ENCODE results near the gene EPB41L2. TPM values are rescaled to one million over a fixed set of nuclear protein-coding genes. Genes with fewer than 3 reads are reported as not detected.
"Not testable (repeated sequence)": the region's sequence is repeated elsewhere in the genome, so short reads cannot be mapped to it uniquely, and the experiment has no call there.

Gene EPB41L2
- total RNA-seq, 1 donor from 2014 or later, result 9.1 TPM

- no peak for ATAC-seq
Measured at GRCh38 chr6:131033631-131034030, 29.4 kb downstream of the EPB41L2 start.

- ATAC-seq, result no peak
Measured at GRCh38 chr6:131029626-131030297, 33.3 kb downstream of the EPB41L2 start.

GRCh38 chr6:131027326-131027725, 35.7 kb downstream of the EPB41L2 start:
- no peak for ATAC-seq

DNA sequence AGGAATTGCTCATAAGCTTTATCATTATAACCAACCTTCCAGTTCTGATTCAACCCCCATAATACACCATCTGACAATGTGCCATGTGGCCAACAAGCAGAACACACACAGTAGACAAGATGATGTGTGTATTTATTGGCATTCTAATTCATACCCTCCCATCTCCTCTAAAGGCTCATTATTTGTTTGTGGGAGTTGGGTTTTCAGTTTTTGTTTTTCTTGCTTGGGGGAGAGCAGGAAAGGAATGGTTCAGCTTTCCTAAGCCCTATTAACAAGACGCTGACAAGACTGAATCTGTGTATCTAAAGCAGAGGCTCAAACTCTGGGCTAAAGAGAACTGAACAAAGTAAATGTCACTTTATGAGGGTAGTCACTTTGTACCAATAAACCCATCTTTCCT, 36.8 kb downstream of the EPB41L2 start:
- no peak for ATAC-seq

DNA sequence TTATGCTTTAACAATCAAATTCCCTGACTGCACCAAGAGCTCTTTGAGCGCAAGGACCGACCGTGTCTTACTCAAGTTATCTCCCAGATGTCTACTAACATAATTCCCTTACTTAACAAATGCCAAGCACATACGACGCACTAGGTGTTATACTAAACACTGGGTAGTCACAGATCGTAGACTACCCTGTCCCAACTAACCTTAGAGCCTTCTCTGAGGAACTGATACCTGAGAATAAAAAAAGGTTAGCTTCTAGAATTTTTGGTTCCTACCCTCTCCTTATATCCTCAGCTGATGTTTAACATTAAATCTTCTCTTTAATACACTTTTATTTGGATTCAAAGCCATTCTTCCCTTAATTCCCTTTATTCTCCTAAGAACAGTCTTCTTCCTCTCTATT, 38.5 kb downstream of the EPB41L2 start:
- no peak for ATAC-seq

DNA sequence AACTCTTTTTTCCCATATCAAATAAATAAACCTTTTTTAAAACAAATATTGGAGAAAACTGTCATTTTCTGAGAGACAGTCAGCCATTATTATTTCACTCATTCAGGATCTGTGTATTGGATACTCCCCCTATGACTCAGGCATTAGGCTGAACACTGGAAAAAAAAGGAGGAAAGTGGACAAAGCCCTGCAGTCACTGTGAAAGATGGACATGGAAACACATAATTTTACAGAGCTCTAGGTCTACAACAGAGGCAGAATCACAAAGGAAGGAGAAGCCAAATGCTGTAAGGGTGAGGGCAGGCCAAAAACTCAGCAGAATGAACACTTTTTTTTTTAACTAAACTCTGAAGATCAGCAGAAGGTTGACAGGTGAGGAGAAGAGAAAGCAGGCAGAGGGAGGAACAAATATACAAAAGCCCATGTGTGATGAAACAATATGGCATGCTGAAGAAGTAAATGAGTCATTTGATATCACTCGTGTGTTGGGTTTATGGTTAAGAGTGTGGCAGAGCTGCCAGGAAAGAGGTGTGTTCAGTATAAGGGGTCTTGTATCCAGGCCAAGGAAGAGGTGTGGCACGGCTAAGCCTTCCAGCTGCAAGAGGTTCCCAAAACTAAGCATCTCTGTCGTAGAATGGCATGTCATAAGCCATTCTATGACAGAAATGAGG, 39.1 kb downstream of the EPB41L2 start:
- peak; percentile 50 for ATAC-seq

GRCh38 chr6:131022691-131023090, 40.4 kb downstream of the EPB41L2 start:
- ATAC-seq, result no peak

GRCh38 chr6:131017962-131018361, 45.1 kb downstream of the EPB41L2 start:
- no peak for ATAC-seq

DNA sequence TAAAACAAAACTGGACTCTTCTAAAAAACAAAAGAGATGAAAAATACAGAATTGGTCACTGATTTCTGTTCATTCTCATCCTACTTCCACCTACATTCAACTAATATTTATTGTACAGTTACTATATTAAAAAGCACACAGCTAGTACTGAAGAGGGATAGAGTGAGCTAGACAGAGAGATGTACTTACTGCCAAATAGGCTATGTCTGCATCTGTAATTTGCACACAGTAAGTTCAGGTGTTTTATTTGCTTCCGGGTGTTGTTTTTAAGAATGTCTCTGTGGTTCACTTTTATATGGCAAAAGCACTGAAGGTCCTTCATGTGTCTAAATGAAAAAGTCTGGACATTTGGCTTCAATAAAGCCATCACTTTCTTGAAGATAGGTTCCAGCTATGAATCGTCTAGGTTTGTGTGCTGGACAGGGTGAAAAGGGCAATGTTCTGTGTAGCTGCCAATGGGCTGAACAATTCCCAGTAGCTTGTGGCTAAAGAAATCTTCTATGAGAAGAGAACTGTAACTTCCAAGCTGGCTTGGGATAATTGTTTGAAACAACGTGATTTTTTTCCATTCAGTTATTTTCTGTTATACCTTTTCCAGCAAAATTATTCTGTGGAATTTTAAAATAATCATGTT, 47.3 kb downstream of the EPB41L2 start:
- ATAC-seq, result no peak

- ATAC-seq, result no peak
Measured at GRCh38 chr6:131015025-131015591, 47.9 kb downstream of the EPB41L2 start.

DNA sequence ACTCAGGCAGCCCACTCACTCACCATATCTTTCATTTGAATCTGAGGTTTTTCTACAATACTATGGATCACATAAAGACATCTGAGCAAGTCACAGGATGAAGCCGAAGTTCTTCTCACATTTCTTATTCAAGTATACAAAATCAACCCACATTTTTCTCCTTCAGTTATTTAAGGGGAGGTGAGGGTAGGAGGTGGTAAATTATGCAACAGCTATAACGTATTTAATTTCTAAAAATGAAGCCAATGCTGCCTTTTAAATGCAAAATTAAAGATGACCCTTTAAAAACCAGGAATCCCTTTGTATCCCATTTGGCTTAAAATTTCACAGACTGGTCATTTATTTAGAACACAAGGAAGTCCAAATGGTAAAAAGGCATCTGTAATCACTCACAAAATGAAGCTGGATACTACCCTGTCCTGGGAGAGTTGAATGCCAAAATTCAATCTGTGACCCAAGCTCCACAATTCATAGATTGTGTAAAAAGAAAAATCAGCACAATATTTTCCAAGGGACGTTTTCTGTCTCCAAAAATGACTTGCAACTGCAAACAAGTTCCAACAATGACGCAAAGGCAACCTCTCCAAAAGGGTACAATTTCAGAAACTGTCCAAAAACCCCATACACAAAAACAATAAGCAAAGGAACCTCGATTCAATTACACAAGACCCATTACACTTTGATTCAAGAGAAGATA, 48.8 kb downstream of the EPB41L2 start:
- no peak for ATAC-seq

DNA sequence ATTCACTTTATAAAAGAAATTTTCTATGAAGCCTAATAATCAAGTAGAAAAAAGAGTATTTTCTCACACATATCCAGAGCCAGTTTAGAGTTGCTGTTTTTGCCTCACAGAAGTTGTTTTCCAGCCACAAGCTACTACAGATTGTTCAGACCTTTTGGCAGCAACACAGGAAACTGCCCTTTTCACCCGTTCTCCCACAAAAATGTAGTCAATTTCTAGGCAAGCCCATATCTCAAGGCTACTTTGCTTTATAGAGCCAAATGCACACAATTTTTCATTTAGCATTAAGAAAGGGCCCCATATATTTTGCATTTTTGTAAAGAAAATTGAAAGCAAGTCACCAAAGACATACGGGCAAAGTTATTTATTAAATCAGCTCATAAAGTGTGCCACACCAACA, 49.5 kb downstream of the EPB41L2 start:
- no peak for ATAC-seq

GRCh38 chr6:131009790-131010189, 53.3 kb downstream of the EPB41L2 start:
- no peak for ATAC-seq

GRCh38 chr6:131008965-131009364, 54.1 kb downstream of the EPB41L2 start:
- ATAC-seq, result not testable (repeated sequence)

DNA sequence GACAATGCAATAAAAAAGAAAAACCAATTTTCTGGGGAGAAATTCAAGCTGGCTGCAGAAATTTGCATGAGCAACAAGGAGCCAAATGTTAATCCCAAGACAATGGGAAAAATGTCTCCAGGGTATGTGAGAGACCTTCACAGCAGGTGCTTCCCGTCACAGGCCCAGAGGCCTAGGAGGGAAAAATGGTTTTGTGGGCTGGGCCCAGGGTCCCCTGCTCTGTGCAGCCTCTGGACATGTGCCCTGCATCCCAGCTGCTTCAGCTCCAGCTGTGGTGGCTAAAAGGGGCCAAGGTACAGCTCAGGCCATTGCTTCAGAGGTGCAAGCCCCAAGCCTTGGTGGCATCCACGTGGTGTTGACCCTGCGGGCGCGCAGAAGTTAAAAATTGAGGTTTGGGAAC, 55.1 kb downstream of the EPB41L2 start:
- ATAC-seq, result not testable (repeated sequence)

- no peak for ATAC-seq
Measured at GRCh38 chr6:131007286-131007685, 55.8 kb downstream of the EPB41L2 start.

- ATAC-seq, result no peak
Measured at GRCh38 chr6:131005439-131006016, 57.5 kb downstream of the EPB41L2 start.

- ATAC-seq, result no peak
Measured at GRCh38 chr6:131004936-131005335, 58.1 kb downstream of the EPB41L2 start.

DNA sequence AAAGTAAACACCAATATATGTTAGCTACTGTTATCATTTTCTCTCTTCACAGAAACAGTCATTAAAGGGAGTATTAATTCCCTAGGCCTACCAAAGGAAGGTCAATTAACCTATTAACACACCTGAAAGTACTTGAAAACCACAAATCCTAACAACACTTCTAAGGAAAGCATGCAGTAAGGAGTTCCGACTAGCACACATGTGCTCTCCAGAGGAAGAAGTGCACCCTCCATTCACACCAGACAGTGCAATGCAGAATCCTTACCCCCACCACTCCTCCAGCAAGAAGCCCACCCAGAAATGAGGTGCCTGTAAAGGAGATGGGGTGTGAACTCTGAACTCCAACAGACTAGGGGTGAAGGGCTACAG, 58.7 kb downstream of the EPB41L2 start:
- ATAC-seq, result no peak

DNA sequence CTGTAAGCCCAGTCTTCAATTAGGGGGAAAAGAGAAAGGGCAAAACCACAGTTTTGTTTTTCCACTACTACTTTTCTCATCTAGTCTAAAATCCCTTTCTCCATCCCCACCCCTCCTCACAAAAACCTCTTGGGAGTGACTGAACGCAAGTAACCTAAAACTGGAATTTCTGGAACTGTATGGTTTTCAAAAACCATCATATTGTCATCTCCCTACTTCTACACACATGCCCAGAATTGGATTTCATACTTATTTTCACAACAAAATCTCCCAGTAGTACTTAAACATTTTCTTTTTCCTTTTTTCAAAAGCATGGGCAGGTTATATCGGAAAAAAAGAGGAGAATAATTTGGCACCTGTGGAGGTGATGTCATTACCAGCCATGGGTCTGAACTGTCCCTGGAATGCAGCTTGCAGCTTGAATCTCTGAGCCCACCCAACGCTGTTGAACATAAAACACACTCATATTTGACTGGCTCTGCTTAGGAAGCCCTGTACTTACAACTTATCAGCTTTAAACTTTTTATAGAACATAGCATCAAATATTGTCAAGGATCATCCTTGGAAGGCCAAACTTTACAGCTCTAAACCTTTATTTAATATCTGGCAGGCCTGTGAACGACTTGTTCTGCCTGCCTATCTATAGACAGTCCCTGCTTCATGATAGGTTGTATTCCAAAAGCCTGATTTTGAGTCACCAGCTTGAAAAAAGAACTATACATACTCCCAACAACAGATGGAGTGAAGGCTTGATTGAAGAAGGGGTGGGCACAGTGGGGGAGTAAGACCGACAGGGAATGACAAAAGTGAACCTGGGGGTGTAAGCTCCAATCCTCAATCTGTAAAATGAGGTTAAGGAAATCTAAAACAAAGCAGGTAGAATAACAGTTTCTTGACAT, 59.3 kb downstream of the EPB41L2 start:
- no peak for ATAC-seq

GRCh38 chr6:131002661-131002980, 60.4 kb downstream of the EPB41L2 start:
- ATAC-seq, result no peak

All from esophagus mucosa (tissue), 1 donor.